Activated CD4-positive, alpha-beta T cell treated with anti-CD3 and anti-CD28 coated beads for 24 hours (primary cell): ENCODE data around the gene PALLD.
"Not testable (repeated sequence)": the region's sequence is repeated elsewhere in the genome, so short reads cannot be mapped to it uniquely, and the experiment has no call there.

Source experiments
- DNase-seq, 2 donors: peaks; one replicate each; pipeline ENCODE4 v3.0.0-alpha.2; 2020; ENCODE audit warnings: low read depth in 2 of 2

The PALLD gene

GRCh38 chr4:168796362-168797106, 299.7 kb downstream of the PALLD start:
- DNase-seq = no peak

GRCh38 chr4:168797194-168797593, 300.3 kb downstream of the PALLD start:
- DNase-seq = no peak

- DNase-seq = no peak
Observed at GRCh38 chr4:168797738-168798375, 301.0 kb downstream of the PALLD start.

- DNase-seq = no peak
Observed at GRCh38 chr4:168800926-168801325, 304.1 kb downstream of the PALLD start.

- DNase-seq = no peak
Observed at GRCh38 chr4:168802222-168802621, 305.4 kb downstream of the PALLD start.

- DNase-seq = not testable (repeated sequence)
Observed at GRCh38 chr4:168803052-168803451, 306.2 kb downstream of the PALLD start.

- no peak for DNase-seq
Observed at GRCh38 chr4:168803732-168804131, 306.9 kb downstream of the PALLD start.

- no peak for DNase-seq
Observed at GRCh38 chr4:168804146-168804545, 307.3 kb downstream of the PALLD start.

- no peak for DNase-seq
Observed at GRCh38 chr4:168805341-168805740, 308.5 kb downstream of the PALLD start.

- not testable (repeated sequence) for DNase-seq
Observed at GRCh38 chr4:168806247-168806646, 309.4 kb downstream of the PALLD start.

GRCh38 chr4:168811207-168811606, 314.4 kb downstream of the PALLD start:
- DNase-seq = no peak

- DNase-seq = no peak
Observed at GRCh38 chr4:168811786-168812651, 315.2 kb downstream of the PALLD start.

GRCh38 chr4:168812806-168813205, 316.0 kb downstream of the PALLD start:
- no peak for DNase-seq

GRCh38 chr4:168813890-168814289, 317.0 kb downstream of the PALLD start:
- no peak for DNase-seq

- DNase-seq = no peak
Observed at GRCh38 chr4:168815379-168816345, 318.8 kb downstream of the PALLD start.

GRCh38 chr4:168817370-168817769, 320.5 kb downstream of the PALLD start:
- no peak for DNase-seq

GRCh38 chr4:168822481-168822880, 325.6 kb downstream of the PALLD start:
- DNase-seq = no peak

- no peak for DNase-seq
Observed at GRCh38 chr4:168825975-168826374, 329.1 kb downstream of the PALLD start.

GRCh38 chr4:168826620-168827019, 329.8 kb downstream of the PALLD start:
- no peak for DNase-seq

GRCh38 chr4:168830777-168831512, 334.1 kb downstream of the PALLD start:
- DNase-seq = no peak

GRCh38 chr4:168831585-168831918, 334.7 kb downstream of the PALLD start:
- DNase-seq = no peak
